Stimulated activated CD8-positive, alpha-beta memory T cell treated with anti-CD3 and anti-CD28 coated beads, Interleukin-4, amount 100 ng/mL, for 24 hours (primary cell): ENCODE results near the gene HIP1.
"Not testable (repeated sequence)": the region's sequence is repeated elsewhere in the genome, so short reads cannot be mapped to it uniquely, and the experiment has no call there.

Source experiments
- DNase-seq: peaks from one replicate; pipeline ENCODE4 v3.0.0-alpha.2; 2020; ENCODE audit warnings: low read depth

Gene HIP1

DNA sequence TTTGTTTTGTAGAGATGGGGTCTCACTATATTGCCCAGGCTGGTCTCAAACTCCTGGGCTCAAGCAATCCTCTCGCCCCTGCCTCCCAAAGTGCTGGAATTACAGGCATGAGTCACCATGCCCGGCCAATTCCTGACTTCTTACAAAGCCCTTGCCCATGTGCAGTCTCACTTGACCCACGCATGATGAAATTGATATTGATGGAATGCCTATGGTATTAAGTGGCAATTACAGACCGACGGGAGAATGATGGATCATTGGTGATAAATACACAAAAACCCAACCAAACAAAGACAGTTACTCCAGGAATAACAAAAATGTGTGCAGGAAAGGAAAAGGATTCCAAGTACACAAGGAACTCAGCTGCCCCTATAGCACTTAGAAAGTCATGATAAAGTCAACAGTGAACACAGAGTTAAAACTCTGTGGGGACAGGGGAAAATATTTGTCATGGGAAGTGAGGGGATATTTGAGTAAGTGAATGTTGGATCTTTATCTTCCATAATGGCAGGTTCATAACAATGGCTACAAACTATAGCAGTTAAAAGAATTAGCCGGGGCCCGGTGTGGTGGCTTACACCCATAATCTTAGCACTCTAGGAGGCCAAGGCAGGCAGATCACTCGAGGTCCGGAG, 21.6 kb downstream of the HIP1 start:
- no peak for DNase-seq

DNA sequence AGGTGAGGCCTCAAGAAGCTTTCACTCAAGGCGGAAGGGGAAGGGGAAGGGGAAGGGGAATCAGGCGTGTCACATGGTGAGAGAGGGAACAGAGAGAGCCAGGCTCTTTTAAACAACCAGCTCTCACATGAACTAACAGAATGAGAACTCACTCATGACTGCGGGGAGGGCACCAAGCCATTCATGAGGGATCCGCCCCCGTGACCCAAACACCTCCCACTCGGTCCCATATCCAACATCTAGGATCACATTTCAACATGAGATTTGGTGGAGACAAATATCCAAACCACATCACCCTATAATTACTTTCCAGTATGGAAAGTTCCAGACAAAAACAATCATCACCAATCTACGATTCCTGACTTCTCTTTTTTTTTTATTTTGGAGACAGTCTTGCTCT, 22.9 kb downstream of the HIP1 start:
- no peak for DNase-seq

DNA sequence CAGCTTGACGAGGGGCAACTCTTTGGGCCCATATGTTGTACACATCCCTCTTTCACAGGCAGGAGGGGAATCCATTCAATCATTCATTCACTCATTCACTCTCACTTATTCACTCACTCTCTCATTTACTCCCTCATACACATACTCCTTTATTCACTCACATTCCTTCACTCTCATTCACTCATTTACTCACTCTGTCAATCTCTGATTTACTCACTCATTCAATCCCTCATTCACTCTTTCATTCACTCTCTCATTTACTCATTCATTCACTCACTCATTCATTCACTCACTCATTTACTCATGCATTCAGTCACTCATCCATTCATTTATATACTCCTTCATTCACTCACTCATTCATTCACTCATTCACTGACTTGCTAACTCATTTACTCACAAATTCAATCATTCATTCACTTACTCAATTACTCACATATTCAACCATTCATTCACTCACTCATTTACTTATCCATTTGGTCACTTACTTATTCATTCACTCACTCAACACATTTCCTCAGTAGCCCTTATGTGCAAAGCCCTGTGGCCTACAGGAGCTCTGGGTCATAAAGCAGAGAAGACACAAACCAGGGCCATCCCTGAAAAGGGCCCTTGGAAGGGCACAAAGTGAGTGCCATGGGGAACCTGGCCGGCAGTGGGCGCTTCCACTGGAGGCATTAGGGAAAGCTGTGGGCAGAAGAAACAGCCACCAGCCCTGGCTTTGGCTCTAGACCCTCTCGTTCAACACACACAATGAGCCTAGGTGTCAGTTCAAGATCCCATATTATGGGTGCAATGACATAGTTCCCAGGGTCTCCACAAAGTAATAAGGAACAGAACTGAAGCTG, 26.0 kb downstream of the HIP1 start:
- DNase-seq, result no peak

DNA sequence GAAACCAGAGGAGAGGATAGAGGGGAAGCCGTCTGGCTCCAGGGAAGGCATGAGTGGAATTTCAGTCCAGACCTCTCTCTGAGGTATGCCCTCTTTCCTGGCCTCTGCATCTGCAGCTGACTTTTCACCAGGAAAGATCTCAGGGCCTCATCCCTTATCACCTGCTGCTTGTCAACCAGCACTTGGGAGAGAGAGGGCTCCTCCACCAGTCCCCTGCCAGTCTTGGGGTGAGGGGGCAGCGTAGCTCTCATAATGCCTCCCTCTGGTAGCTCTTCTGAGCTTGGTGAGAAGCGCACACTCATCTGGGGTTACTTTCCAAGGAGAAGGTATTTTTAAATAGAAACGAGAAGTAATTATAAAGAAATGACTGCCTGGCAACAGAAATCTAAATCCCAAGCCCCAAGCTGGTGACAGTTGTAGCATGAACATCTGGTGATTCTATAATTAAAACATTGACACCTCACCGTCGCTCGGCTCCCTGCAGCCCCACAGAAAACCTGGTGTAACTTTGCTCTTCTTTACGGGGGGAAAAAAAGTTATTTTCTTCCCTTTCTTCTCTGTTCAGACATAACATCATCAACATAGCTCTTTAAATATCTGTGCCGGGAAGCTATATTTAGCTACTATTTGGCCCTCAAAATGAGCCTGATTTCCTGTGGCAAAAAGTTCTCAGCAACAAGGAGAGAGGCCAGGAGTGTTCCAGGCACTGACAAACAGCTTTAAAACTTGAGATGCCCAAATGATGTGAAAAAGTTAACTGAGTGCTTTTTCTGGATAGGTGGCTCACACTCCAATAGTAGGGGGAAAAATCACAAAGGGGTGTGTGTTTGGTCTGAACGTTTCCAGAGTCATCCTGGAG, 26.9 kb downstream of the HIP1 start:
- DNase-seq, result no peak

DNA sequence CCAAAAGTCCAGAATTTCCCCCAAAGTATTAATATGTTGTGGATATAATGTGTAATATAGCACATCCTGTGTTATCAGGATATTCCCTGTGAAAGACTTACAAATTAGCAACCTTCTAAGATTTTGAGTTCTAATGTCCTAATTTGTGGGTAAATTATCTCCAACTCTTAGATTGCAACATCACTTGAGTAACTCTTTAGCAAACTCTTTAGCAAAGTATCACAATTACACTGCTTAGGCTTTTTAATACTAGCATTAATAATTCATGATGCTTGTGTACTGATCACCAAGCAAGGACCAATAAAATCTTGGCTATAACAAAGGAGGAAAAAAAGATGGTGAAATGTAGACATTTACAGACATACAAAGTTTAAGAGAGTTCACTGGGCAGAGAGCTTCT, 27.7 kb downstream of the HIP1 start:
- no peak for DNase-seq

DNA sequence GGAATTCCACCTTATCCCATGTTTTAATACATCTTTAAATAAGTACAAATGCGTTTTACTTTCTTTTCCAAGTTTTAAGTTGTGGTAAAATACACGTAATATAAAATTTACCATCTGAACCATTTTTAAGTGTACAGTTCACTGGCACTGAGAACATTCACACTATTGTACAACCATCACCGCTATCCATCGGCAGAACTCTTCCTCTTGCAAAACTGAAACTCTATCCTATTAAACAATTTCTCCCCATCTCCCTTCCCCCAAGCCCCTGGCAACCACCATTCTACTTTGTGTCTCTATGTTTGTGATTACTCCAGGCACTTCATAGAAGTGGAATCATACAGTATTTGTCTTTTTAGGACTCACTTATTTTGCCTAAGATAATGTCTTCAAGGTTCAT, 33.8 kb downstream of the HIP1 start:
- DNase-seq, result no peak

DNA sequence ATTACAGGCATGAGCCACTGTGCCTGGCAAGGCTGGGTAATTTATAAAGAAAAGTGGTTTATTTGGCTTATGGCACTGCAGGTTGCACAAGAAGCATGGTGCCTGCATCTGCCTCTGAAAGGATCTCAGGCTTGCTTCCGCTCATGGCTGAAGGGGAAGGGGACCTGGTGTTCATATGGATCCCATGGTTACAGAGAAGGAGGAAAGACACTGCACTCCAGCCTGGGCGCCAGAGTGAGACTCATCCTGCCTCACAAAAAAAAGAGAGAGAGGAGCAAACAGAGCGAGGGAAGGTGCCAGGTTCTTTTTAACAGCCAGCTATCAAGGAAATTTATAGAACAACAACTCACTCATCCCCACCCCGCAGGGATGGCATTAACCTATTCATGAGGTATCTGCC, 36.2 kb downstream of the HIP1 start:
- DNase-seq, result no peak

DNA sequence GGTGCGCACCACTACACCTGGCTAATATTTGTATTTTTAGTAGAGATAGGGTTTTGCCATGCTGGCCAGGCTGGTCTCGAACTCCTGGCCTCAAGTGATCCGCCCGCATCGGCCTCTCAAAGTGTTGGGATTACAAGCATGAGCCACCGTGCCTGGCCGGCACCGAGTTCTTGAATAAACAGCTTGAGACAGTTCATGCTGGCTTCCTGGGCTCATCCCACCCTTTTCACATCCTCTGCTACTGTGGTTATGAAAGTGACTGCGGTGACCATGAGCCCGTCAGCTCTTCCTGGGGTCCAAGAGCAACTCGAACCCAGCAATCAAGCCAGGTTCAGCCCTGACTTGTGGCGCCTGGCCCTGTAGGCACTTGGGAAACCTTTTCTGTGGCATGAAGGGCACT, 38.7 kb downstream of the HIP1 start:
- DNase-seq, result no peak

DNA sequence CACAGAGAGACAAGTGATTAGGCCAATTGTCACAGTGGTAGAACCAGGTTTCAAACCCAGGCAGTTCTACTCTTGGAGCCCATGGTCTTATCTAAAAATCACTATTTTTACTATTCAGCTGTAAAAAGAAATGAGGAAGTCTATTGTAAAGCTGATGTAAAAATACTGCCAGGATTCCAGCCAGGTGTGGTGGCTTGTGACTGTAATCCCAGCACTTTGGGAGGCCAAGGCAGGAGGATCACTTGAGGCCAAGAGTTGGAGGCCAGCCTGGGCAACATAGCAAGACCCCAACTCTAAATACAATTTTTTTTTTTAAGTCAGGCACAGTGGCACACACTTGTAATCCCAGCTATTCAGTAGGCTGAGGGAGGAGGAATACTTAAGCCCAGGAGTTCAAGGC, 40.4 kb downstream of the HIP1 start:
- DNase-seq, result no peak

DNA sequence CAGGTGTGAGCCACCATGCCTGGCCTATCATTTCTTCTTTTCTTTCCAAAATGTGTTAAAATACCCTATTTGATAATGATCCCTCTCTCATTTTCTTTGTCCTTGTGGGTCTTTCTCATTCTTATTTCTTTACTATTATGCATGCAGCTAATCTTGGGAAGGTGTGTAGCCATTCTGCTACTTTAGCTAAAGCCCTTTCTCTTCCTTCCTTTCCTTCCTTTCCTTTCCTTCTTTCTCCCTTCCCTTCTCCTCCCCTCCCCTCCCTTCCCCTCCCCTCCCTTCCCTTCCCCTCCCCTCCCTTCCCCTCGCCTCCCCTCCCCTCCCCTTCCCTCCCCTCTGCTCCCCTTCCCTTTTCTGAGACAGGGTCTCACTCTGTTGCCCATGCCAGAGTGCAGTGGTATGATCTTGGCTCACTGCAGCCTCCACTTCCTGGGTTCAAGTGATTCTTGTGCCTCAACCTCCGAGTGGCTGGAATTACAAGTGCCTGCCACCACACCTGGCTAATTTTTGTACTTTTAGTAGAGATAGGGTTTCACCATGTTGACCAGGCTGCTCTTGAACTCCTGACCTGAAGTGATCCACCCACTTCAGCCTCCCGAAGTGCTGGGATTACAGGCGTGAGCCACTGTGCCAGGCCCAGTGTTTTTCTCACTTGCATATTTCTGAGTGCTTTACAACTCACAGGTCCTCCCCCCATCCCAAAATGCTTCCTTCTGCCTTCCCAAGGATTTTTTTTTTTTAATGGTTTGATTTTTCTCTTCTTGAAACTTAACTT, 42.3 kb downstream of the HIP1 start:
- DNase-seq, result no peak

DNA sequence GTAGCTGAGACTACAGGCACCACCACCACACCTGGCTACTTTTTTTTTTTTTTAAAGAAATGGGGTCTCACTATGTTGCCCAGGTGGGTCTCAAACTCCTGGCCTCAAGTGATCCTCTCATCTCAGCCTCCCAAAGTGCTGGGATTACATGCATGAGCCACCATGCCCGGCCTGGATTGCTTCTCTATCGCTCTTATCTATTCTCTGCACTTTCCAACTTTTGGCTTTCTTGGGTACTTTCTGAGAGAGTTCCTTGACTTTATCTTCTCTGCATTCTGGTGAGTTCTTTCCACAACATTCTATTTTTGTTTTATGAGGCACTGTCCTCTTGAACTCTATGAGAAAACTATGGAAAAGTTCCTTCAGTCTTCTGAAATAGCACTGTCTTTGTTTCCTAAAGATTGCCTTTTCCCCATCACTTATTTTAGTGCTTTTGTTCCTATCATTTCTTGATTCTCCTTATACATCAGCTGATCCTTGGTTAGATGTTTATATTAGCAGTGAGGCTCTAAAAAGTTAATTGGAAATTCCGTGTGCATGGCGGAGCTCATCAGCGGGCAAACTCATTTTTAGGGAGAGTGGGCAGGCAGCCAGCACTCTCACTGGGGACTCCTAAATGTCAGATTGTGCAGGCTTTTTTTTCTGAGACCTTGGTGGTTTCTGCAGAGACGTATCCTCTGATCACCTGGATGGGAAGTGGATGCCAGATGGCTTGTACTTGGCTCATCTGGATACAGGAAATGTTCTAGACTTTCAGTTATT, 43.9 kb downstream of the HIP1 start:
- DNase-seq, result no peak

DNA sequence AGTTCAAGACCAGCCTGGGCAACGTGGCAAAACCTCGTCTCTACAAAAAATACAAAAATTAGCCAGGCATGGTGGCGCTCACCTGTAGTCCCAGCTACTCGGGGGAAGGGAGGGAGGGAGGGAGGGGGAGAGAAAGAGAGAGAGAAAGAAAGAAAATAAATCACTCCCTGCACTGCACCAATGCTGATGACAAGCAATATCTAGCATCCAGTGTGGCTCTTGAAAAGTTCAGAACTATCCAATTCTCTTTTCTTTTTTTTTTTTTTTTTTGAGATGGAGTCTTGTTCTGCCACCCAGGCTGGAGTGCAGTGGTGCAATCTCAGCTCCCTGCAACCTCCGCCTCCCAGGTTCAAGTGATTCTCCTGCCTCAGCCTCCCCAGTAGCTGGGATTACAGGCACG, 45.1 kb downstream of the HIP1 start:
- DNase-seq, result not testable (repeated sequence)

DNA sequence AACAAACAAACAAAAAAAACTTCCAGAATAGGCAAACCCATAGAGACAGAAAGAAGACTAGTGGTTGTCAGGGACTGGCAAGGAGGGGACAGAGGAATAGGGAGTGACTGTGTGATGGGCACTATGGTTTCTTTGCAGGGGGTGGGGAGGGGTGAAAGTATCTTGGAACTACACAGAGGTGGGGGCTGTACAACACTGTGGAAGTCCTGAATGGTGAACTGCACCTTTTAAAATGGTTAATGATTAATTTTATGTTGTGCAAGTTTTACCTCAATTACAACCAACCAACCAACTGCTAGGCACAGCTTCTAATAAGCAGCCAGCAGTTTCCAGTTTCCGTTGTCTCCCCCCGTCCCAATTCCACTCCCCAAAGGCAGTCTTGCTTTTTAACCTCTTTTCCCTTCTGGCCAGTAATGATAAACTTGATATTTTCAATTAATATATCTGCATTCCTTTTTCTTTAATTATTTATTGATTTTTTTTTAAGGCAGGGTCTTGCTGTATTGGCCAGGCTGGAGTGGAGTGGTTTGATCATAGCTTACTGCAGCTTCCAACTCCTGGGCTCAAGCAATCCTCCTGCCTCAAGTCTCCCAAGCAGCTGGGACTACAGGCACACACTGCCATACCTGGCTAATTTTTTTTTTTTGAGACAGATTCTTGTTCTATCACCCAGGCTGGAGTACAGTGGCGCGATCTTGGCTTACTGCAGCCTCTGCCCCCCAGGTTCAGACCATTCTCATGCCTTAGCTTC, 46.8 kb downstream of the HIP1 start:
- no peak for DNase-seq

DNA sequence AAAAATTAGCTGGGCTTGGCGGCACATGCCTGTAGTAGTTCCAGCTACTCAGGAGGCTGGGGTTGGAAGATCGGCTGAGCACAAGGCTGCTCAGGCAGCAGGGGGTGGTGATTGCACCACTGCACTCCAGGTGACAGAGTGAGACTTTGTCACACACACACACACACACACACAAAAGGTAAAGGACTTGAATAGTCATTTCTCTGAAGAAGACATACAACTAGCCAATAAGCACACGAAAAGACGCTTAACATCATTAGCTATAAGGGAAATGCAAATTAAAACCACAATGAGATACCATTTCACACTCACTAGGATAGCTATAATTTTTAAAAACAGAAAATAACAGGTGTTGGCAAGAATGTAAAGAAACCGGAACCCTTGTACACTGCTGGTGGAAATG, 48.6 kb downstream of the HIP1 start:
- DNase-seq, result no peak

DNA sequence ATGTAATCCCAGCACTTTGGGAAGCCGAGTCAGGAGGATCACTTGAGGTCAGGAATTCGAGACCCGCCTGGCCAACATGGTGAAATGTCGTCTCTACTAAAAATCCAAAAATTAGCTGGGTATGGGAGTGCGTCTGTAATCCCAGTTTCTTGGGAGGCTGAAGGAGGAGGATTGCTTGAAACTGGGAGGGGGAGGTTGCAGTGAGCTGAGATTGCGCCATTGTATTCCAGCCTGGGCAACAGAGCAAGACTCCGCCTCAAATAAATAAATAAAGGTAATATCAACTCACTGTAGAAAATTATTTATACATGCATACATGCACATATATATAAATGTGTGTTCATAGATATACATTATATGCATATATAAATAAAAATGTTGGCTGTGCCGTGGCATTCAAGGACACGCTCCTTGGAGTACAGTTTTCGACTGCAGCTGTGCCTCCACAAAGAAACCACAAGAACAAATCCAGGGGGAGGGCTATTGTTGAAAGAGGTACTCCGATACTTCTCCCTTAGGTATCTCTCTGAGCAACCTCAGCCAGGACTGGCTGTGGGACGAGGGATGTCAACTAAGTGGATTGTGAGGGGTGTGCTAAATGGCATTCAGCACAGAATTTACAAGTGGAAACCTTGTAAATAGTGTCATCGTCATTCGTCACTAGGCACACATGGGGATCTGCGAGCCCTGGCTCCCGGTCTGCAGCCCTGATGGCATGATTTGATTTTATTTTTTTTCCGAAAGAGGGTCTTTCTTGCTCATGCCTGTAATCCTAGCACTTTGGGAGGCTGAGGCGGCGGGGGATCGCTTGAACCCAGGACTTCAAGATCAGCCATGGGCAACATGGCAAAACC, 49.3 kb downstream of the HIP1 start:
- DNase-seq, result no peak

DNA sequence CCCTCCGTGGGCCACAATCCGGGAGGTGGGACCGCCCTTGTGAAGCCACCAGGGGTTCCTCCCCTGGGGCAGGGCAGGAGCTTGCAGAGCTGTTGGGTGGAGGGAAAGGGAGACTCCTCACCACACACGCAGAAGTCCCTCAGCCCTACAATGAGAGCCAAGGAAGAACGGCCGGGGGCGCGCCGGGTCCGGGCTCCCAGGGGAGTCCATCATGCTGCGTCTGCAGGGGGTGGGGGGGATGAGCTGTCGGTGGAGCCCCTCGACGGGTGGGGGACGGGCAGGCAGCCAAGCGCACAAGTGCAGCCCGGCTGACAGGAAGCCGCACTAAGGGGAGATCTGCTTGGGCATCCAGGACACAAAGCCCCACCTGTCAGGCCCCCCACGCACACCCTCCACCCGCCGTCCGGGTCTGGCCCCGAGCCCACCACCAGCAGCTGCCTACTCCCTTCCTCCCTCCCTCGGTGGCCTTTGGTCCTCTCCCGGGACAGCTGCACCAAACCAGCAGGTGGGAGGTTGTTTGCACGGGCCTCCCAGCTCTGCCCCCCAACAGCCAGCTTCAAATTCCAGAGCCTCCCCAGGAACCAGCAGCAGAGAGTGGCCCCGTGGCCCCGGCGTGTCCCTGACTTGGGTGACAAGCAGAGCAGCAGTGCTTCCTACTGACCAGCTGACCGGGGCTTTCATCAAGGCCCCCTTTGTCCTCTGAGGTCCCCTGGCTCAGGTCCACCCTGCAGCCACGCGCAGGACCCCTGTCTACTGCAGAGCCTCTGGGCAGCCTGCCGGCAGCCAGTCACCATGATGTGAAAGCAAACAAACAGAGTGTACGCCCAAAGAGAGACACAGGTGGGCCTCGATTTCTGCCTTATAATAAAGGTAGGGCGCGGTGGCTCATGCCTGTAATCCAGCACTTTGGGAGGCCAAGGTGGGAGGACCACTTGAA, 50.3 kb downstream of the HIP1 start:
- no peak for DNase-seq

DNA sequence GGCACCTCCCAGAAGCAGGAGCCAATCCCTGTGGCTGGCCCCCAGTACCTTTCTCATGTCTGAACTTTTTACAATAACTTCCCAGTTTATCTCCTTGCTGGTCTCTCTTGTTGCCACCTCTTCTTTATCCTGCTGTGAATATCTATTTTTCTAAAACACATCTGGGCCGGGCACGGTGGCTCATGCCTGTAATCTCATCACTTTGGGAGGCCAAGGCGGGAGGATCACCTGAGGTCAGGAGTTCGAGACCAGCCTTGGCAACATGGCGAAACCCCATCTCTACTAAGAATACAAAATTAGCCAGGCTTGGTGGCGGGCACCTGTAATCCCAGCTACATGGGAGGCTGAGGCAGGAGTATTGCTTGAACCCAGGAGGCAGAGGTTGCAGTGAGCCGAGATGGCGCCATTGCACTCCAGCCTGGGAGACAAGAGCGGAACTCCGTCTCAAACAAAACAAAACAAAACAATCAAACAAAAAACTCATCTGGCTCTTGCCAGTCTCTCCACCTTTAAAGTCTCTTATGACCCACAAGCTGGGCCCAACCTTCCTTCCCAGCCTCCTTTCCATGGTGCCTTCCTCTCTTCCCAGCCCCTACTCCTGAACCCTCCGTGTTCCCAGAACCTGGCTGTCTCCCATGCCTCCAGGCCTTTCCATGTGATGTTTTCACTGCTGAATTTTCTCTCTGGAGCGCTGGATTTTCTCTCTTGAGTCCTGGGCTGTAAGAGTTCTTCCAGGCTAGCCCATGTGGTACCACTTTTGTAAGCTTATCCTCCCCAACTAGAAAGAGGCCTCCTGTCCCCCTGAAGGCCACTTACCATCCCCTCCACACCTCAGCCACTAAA, 51.3 kb downstream of the HIP1 start:
- no peak for DNase-seq

DNA sequence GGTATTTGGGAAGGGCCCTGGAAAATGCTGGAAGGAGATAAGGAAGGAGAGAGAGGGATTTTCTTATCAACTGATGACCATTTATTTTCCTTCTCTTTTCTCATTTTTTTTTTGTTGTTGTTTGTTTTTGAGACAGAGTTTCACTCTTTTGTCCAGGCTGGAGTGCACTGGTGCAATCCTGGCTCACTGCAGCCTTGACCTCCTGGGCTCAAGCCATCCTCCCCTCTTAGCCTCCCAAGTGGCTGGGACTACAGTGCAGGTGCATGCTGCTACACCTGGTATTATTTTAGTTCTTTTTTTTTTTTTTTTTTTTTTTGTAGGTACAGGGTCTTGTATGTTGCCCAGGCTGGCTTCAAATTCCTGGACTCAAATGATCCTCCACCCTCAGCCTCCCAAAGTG, 52.2 kb downstream of the HIP1 start:
- DNase-seq, result no peak
